Islet of Langerhans (tissue), 1 donor: ENCODE results near the gene JAK2.
"Not testable (repeated sequence)": the region's sequence is repeated elsewhere in the genome, so short reads cannot be mapped to it uniquely, and the experiment has no call there.

Experiments
- FAIRE-seq: peaks from one replicate; lab custom pipeline; 2011; peaks lifted over from hg19 to GRCh38; lab: Jason Lieb, UNC

JAK2 gene

GRCh38 chr9:4984621-4985385 is at the start of gene JAK2:
TSS of gene JAK2 (plus strand) at chr9:4985272. CDS start at chr9:5021988, 36,716 bp downstream.
- no peak for FAIRE-seq

- no peak for FAIRE-seq
Measured at GRCh38 chr9:4936277-4936676, 48.8 kb upstream of the JAK2 start.

GRCh38 chr9:4936823-4937222 is 48.2 kb upstream of the JAK2 start:
- FAIRE-seq = no peak

GRCh38 chr9:4937446-4937845 is 47.6 kb upstream of the JAK2 start:
- no peak for FAIRE-seq

GRCh38 chr9:4938496-4938895 is 46.6 kb upstream of the JAK2 start:
- FAIRE-seq = no peak

- no peak for FAIRE-seq
Measured at GRCh38 chr9:4939118-4939561, 45.9 kb upstream of the JAK2 start.

- FAIRE-seq = not testable (repeated sequence)
Measured at GRCh38 chr9:4942042-4942691, 42.9 kb upstream of the JAK2 start.

GRCh38 chr9:4943346-4943745 is 41.7 kb upstream of the JAK2 start:
- FAIRE-seq = no peak

GRCh38 chr9:4944431-4945211 is 40.5 kb upstream of the JAK2 start:
- not testable (repeated sequence) for FAIRE-seq

GRCh38 chr9:4946937-4947336 is 38.1 kb upstream of the JAK2 start:
- no peak for FAIRE-seq

- FAIRE-seq = no peak
Measured at GRCh38 chr9:4955836-4956235, 29.2 kb upstream of the JAK2 start.

GRCh38 chr9:4959031-4959430 is 26.0 kb upstream of the JAK2 start:
- no peak for FAIRE-seq

- FAIRE-seq = no peak
Measured at GRCh38 chr9:4962085-4962484, 23.0 kb upstream of the JAK2 start.

GRCh38 chr9:4964540-4964939 is 20.5 kb upstream of the JAK2 start:
- no peak for FAIRE-seq

GRCh38 chr9:4965174-4965821 is 19.8 kb upstream of the JAK2 start:
- no peak for FAIRE-seq

GRCh38 chr9:4967523-4967922 is 17.5 kb upstream of the JAK2 start:
- no peak for FAIRE-seq

- FAIRE-seq = peak; percentile 21
Measured at GRCh38 chr9:4969130-4969529, 15.9 kb upstream of the JAK2 start.

GRCh38 chr9:4970970-4971641 is 14.0 kb upstream of the JAK2 start:
- FAIRE-seq = no peak

- no peak for FAIRE-seq
Measured at GRCh38 chr9:4973246-4973645, 11.8 kb upstream of the JAK2 start.

GRCh38 chr9:4973902-4974301 is 11.2 kb upstream of the JAK2 start:
- FAIRE-seq = no peak

- FAIRE-seq = peak; percentile 93
Measured at GRCh38 chr9:4979239-4979638, 5.8 kb upstream of the JAK2 start.
